Pons (tissue), 1 donor: ENCODE data around the gene FOXQ1.

Experiments
- DNase-seq: peaks from one replicate; pipeline ENCODE4 v3.0.0-alpha.2; 2016; ENCODE audit warnings: low spot score

FOXQ1 gene

DNA sequence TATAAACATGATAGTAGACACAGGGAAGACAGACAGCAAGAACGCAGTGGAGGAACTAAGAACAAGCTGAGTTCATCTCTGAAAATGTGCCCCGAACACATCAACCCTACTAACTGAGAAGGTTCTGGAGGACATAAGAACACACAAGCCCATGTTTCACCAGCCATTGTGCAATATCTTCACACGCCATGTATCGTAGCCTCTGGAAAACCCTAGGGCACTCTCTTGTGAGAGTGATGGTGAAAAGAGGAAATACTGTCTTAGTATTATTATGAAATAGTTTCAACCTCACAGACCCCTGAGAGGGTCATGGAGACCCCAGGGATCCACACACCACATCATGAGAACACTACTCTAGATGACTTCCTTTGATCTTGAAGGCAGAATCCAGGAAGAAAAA, 51.4 kb downstream of the FOXQ1 start:
- no peak for DNase-seq

DNA sequence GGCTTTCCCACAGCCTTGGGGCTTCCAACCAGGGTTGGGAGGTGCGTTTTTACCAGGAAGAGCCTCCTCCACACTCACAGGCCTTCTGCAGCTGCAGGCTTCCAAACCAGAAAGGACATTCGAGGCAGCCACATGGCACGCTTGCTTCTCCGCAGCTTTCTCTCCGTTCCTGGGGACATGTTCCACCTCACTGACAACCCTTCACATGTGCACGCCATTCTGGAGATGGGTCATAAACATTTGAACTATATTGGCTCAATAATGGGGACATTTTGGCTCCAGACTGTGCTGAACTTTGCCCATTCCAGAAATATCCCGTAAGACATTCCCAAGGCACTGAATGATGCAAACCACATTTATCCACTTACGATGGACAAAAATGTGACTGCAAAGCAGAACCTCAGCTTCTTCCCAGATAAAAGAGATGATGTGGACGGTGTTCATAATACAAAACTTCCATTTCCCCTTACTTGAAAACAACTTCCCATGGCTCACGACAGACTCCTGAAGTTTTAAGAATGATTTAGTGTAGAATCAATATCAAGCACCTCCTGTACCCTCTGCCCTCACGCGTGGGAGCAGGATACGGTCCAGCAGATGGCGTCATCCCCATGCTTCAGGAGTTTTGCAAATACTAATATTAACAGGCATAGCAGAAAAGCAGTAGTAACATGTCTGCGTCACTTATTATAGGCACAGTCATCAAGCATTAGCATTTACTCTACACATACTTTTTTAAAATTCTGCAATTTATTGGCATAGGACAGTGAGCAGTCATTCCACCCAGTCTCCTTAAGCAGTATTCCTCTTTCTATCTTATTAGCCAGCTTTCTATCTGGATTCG, 52.1 kb downstream of the FOXQ1 start:
- no peak for DNase-seq
